Esophagus muscularis mucosa (tissue), 4 donors: ENCODE results near the gene ROPN1L. TPM values are rescaled to one million over a fixed set of nuclear protein-coding genes. Genes with fewer than 3 reads are reported as not detected.
"Not testable (repeated sequence)": the region's sequence is repeated elsewhere in the genome, so short reads cannot be mapped to it uniquely, and the experiment has no call there.

Experiments used
- DNase-seq: peaks from one replicate; pipeline ENCODE4 v3.0.0-alpha.2; 2017; ENCODE audit errors: extremely low spot score
- H3K27ac ChIP-seq, 4 donors: fragments of 200-600 bp; sonication (generic); replicated peaks in 1 of 4; 1 replicate in 3 of 4; 2 replicates in 1 of 4; pipeline ENCODE4 v1.5.1; 2016 to 2019; ENCODE audit warnings: mild to moderate bottlenecking in 1 of 4
- H3K27me3 ChIP-seq, 4 donors: fragments of 200-600 bp; sonication (generic); one replicate each; pipeline versions ENCODE4 v1.5.1 to v1.6.0; 2016 to 2019
- H3K36me3 ChIP-seq, 4 donors: fragments of 200-600 bp; sonication (generic); one replicate each; pipeline ENCODE4 v1.5.1; 2016 to 2019
- H3K4me1 ChIP-seq, 4 donors: fragments of 200-600 bp; sonication (generic); one replicate each; pipeline ENCODE4 v1.5.1; 2016 to 2019
- H3K4me3 ChIP-seq, 4 donors: fragments of 200-600 bp; sonication (generic); 1 replicate in 2 of 4; 2 replicates in 2 of 4; pipeline ENCODE4 v1.5.1; 2016 to 2019; ENCODE audit warnings: mild to moderate bottlenecking in 4 of 4, moderate library complexity in 1 of 4
- H3K9me3 ChIP-seq, 4 donors: fragments of 200-600 bp; sonication (generic); 1 replicate in 3 of 4; 2 replicates in 1 of 4; pipeline ENCODE4 v1.5.1; 2016 to 2019
- EP300 ChIP-seq: sonication (generic); formaldehyde crosslinking; IDR thresholded peaks from one replicate; pipeline ENCODE4 v1.6.1; 2017; ENCODE audit warnings: antibody characterized with exemption
- POLR2A ChIP-seq: fragments of 450-650 bp; IDR thresholded peaks from one replicate; pipeline ENCODE4 v1.6.1; 2017; ENCODE audit warnings: antibody characterized with exemption, moderate library complexity, mild to moderate bottlenecking, low read depth
- POLR2AphosphoS5 ChIP-seq, 2 donors: sonication (generic); formaldehyde crosslinking; IDR thresholded peaks; one replicate each; pipeline ENCODE4 v1.6.1; 2017; ENCODE audit warnings: antibody characterized with exemption in 2 of 2
- WGBS: methylation state at CpG from one replicate; pipeline ENCODE4 v1.1.5; 2018; 5-methylcytosine and 5-hydroxymethylcytosine counted together
- intact Hi-C: fragments of 100-400 bp; cut with DNase I; formaldehyde crosslinking; loops from one replicate; pipeline ENCODE4 v1.15.1; 2023
- small RNA-seq, 3 donors: library from RNA; depleted of rRNA; stranded (forward); fragments of <200 nt; gene quantifications; one replicate each; pipeline ENCODE3, GENCODE V24; 2016
- total RNA-seq, 4 donors: library from RNA; depleted of rRNA; stranded (reverse); fragments of >200 nt; gene quantifications; one replicate each; pipeline versions ENCODE4 v1.1.0 to v1.2.1, GENCODE V29; 2016
- TF ChIP-seq, protein P1 (sequence below), 3 experiments: fragments of 200-600 bp in 2 of 3; fragments of 450-650 bp in 1 of 3; sonication (generic) in 2 of 3; IDR thresholded peaks; one replicate each; pipeline ENCODE4 v1.5.1; 2017 to 2019; ENCODE audit warnings: antibody characterized with exemption in 3 of 3, mild to moderate bottlenecking in 2 of 3, moderate library complexity in 1 of 3

The ROPN1L gene
- total RNA-seq, 4 donors from 2014 or later, result 0.63 to 1.7 (median 1.1) TPM

DNA sequence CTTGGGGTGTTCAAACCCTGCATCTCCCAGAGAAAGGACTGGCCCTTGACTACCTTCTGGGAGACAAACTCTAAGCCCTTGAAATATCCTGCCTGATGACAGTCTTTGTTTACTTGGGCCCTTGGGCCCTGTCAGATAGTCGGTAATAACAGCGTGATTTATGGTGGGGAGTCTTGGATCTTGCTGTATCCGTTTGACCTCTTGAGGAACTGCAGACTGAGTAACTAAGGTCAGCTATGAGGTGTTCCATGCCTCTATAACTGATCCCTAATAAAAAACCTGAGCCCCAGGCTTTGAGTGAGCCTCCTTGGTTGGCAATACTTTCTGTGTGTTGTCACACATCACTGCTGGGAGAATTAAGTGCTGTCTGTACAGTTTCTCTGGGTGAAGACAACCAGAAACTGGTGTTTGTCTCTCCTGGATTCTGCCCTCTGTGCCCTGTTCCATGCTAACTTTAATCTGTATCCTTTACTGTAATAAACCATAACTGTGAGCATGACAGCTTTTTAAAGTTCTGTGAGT is 66.0 kb downstream of the ROPN1L start:
- TF ChIP-seq, protein P1, sequence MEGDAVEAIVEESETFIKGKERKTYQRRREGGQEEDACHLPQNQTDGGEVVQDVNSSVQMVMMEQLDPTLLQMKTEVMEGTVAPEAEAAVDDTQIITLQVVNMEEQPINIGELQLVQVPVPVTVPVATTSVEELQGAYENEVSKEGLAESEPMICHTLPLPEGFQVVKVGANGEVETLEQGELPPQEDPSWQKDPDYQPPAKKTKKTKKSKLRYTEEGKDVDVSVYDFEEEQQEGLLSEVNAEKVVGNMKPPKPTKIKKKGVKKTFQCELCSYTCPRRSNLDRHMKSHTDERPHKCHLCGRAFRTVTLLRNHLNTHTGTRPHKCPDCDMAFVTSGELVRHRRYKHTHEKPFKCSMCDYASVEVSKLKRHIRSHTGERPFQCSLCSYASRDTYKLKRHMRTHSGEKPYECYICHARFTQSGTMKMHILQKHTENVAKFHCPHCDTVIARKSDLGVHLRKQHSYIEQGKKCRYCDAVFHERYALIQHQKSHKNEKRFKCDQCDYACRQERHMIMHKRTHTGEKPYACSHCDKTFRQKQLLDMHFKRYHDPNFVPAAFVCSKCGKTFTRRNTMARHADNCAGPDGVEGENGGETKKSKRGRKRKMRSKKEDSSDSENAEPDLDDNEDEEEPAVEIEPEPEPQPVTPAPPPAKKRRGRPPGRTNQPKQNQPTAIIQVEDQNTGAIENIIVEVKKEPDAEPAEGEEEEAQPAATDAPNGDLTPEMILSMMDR (IDR thresholded peaks at IDR 0.05), result no peak
- no peak for TF ChIP-seq POLR2A
- TF ChIP-seq POLR2AphosphoS5 (IDR thresholded peaks at IDR 0.05), result no peak
- TF ChIP-seq EP300, result no peak
- Histone ChIP-seq H3K4me1 (peaks cover 0 to 4% (median 2%) of the 10 kb centered on the region in 4 donors), H3K4me3 (no peak overlapping the region), H3K36me3 (no peaks in the 10 kb centered on the region), H3K9me3 (no peaks in the 10 kb centered on the region), H3K27me3 (peaks cover 0 to 14% (median 0%) of the 10 kb centered on the region in 4 donors), H3K27ac (no peak overlapping the region)
- intact Hi-C loops, result no loop called here
- DNase-seq, result no peak
- 51% methylated on average over 3 of the region's 3 CpGs for WGBS

DNA sequence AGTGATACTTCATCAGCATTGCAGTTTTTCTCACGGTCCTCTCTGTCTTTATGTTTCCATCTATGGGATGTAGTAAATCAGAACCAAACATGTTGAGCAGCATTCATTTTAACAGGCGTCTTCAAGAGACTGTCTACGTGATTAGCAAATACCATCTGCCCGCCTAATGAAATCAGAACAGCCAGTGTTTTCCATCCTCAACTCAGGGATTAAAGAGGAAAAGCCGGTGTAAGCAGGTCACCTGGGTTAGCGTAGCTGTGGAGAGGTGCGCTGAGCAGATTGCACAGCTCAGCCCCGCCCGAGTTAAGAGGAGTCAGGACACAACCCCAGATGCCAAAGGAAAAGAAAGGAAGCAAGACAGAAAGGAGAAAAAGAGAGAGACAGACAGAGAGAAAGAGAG is 67.9 kb downstream of the ROPN1L start:
- Histone ChIP-seq H3K27ac (no peak overlapping the region), H3K4me3 (no peak overlapping the region), H3K36me3 (no peaks in the 10 kb centered on the region), H3K4me1 (peaks cover 0 to 4% (median 2%) of the 10 kb centered on the region in 4 donors), H3K9me3 (no peaks in the 10 kb centered on the region), H3K27me3 (peaks cover 0 to 14% (median 0%) of the 10 kb centered on the region in 4 donors)
- no peak for DNase-seq
- intact Hi-C loops, result no loop called here
- TF ChIP-seq EP300 (no peak), POLR2A (no peak), POLR2AphosphoS5 (IDR thresholded peaks at IDR 0.05) (no peak)
- TF ChIP-seq, protein P1 (IDR thresholded peaks at IDR 0.05), result no peak
- WGBS, result 98% methylated on average over 9 of the region's 9 CpGs

DNA sequence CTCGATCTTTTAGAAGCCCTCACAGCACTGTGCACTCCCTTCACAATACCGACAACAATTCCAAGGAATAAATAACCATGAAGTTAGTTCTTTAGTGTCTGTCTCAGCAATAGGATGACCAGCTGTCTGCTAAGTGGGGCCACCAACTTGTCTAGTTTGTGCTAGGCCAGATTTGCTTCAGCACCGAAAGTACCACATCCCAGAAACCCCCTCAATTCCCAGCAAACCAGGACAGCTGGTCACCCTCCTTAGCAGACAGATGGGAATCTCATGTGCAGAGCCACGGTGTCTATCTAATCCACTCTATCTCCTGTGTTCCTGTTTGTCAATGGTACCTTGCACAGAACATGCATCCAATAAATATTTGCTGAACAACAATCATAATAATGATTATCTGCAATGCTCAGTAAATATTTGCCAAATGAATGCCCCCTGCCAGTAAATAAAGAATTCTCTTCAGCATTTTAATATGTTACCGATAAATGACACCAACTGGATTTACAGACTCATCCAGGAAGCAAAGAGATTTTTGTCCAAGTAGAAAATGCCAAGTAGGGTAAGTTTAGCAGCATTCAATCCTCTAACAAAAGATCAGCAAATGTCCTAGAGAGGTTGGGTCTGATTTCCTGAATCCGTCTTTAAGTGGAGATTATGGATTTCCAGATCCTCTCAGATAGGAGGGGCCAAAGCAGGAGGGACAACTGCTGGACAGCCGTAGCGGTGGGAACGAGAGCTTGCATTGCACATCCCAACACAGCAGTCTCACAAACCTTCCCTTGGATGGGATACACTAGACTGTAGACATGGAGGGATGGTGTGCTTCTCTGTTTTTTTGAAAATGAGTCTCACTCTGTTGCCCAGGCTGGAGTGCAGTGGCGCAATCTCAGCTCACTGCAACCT is 70.3 kb downstream of the ROPN1L start:
- intact Hi-C loops, result no loop called here
- WGBS, result 89% methylated on average over 10 of the region's 10 CpGs
- TF ChIP-seq, protein P1 (IDR thresholded peaks at IDR 0.05), result no peak
- no peak for TF ChIP-seq POLR2AphosphoS5 (IDR thresholded peaks at IDR 0.05)

DNA sequence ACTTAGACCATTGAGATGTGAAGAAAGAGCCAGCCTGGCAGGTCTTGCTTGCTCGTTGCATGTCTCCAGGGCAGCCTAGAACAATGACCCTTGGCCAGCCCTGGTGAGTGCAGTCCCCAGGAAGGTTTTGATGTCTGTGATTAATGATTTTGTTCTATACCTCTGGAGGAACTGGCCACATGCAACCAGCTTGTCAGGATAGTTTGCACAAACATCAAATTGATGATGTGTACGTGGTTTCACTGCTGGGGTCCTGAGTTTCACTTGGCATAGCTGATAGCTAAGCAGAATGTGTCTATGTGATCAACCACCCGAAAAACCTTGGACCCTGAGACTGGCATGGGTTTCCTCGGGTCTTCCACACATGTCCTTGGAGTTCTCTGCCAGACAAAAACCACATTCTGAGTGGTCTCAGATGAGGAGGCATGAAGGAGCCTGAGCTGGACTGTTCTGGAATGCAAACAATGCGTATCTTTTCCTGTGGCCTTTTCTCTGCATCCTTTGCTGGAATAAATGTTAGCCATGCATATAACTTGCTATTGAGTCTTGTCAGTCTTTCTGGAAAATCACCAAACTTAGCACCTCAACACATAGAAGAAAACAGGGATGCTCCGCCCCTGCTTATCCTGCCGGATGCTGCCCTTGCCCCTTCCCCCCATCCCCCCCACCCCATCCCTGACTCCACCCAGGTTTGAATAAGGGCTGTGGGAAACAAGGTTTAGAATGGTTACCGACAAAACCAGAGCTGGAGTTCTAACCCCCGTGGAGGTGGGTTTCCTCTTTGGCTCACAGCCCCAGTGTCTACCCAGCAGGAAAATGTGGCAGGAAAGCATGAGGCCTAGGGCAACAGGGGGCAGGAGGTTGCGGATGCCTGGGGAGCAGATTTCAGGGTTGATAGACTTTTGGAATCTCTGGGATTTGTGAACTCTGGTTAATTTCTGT is 72.1 kb downstream of the ROPN1L start:
- TF ChIP-seq POLR2A (no peak), POLR2AphosphoS5 (IDR thresholded peaks at IDR 0.05) (no peak), EP300 (no peak)
- no peak overlapping the region for H3K27ac ChIP-seq
- intact Hi-C loops, result no loop called here
- no peaks in the 10 kb centered on the region for H3K4me1 ChIP-seq
- H3K36me3 ChIP-seq, result no peaks in the 10 kb centered on the region
- no peak overlapping the region for H3K4me3 ChIP-seq
- H3K9me3 ChIP-seq, result no peaks in the 10 kb centered on the region
- 52% methylated on average over 9 of the region's 10 CpGs for WGBS
- no peak for DNase-seq
- H3K27me3 ChIP-seq, result peaks cover 0 to 14% (median 0%) of the 10 kb centered on the region in 4 donors

More for the DNA sequence above, 70.3 kb downstream of the ROPN1L start:
- no peaks in the 10 kb centered on the region for H3K36me3 ChIP-seq
- no peak overlapping the region for H3K4me3 ChIP-seq
- H3K4me1 ChIP-seq, result peaks cover 0 to 4% (median 2%) of the 10 kb centered on the region in 4 donors
- no peak for DNase-seq
- peaks cover 0 to 14% (median 0%) of the 10 kb centered on the region in 4 donors for H3K27me3 ChIP-seq
- no peak overlapping the region for H3K27ac ChIP-seq
- H3K9me3 ChIP-seq, result no peaks in the 10 kb centered on the region

DNA sequence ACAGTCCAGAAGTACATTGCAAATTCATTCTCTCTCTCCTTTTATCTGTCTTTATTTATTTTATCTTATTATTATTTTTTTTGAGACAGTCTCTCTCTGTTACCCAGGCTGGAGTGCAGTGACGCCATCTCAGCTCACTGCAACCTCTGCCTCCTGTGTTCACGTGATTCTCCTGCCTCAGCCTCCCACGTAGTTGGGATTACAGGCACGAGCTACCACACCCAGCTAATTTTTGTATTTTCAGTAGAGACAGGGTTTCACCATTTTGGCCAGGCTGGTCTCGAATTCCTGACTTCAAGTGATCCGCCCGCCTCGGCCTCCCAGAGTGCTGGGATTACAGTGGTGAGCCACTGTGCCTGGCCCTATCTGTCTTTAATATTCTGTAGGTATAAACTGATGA is 72.9 kb downstream of the ROPN1L start:
- H3K4me3 ChIP-seq, intact Hi-C loops, H3K9me3 ChIP-seq, H3K36me3 ChIP-seq, DNase-seq, H3K27ac ChIP-seq, H3K4me1 ChIP-seq: not testable (repeated sequence)
- peaks cover 0 to 14% (median 0%) of the 10 kb centered on the region in 4 donors for H3K27me3 ChIP-seq
- WGBS, result 87% methylated on average over 8 of the region's 8 CpGs

Small RNA genes within 50 kb of the gene (small RNA-seq; reads per million reads assigned to genes)
- 0 reads per million in 3 donors for gene MIR6131

Other genes starting within 250 kb of the ROPN1L start
- 10 to 100 TPM in 2 of 4 donors, 1 to 10 TPM in 2; 7.6 to 18.4 (median 10.2) TPM for gene ATPSCKMT, start 192.0 kb upstream of the ROPN1L start, total RNA-seq
- 100 to 1,000 TPM; 100 to 165 (median 142) TPM for gene CCT5, start 191.6 kb upstream of the ROPN1L start, total RNA-seq
- 1 to 10 TPM; 3.8 to 7.8 (median 5.1) TPM for gene CMBL, start 134.0 kb upstream of the ROPN1L start, total RNA-seq
- 100 to 1,000 TPM in 1 of 4 donors, 10 to 100 TPM in 3; 76.5 to 121 (median 92.9) TPM for gene MARCHF6, start 88.2 kb upstream of the ROPN1L start, total RNA-seq
- 1 to 10 TPM; 4.6 to 8.2 (median 6.7) TPM for gene ANKRD33B, start 122.2 kb downstream of the ROPN1L start, total RNA-seq